ENCODE measurements around the gene STRAP. TPM values are rescaled to one million over a fixed set of nuclear protein-coding genes. Genes with fewer than 3 reads are reported as not detected.

Gene STRAP
- total RNA-seq, 6 donors from 2014 or later: 16.8 to 68.4 (median 53.9) TPM

DNA sequence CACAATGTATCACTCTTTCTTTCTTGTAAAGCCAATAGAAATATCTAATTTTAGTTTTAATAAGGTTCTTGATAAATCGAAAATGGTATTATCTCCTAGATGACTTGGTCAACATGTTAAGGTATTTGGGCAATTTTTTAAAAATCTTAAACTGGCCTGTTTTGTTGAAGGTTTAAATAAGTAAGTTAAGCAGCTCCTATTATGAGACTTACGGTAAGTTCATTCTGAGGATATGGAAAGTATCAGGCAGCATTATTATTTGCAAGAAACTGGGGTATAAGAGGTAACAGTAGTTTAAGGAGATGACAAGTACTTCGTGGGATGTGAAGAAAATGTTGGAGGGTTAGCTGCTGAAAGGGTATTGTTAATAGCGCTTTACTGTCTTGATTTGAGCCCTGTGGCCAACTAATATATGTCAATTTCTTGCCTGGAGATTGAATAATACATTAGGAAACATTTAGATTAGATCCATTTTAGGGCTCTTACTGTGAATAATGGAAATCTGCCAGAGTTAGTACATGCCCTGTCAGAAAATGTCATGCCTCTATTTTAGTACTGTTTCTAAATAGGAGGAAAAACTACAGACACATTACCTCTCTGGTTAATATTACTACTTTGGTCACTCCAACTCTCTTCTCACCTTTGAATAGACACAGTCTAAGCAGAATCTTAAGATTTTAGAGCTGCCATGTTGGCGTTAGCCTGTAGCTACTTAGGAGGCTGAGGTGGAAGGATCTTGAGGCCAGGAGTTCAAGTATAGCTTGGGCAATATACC, 5.0 kb downstream of the STRAP start:
- ATAC-seq (ENCODE audit: low FRiP score in 2 of 2) (no peak), DNase-seq (no peak)
- peaks cover 5 to 45% (median 17%) of the 10 kb centered on the region in 4 donors for H3K36me3 ChIP-seq
- 82 to 86% methylated on average over 5 of the region's 5 CpGs for WGBS, 2 donors
- H3K4me3 ChIP-seq: no peak overlapping the region
- no peak overlapping the region for H3K27ac ChIP-seq
- H3K27me3 ChIP-seq: no peaks in the 10 kb centered on the region
- no peak for TF ChIP-seq CTCF (IDR thresholded peaks at IDR 0.05)
- no peak for TF ChIP-seq POLR2A (IDR thresholded peaks at IDR 0.05)
- TF ChIP-seq EP300 (IDR thresholded peaks at IDR 0.05): no peak
- TF ChIP-seq POLR2AphosphoS5 (IDR thresholded peaks at IDR 0.05): no peak
- H3K9me3 ChIP-seq: no peaks in the 10 kb centered on the region
- H3K4me1 ChIP-seq: peaks cover 22 to 31% (median 24%) of the 10 kb centered on the region in 4 donors

GRCh38 chr12:15892645-15893259, 10.6 kb downstream of the STRAP start:
- Histone ChIP-seq H3K4me1 (peaks cover 0 to 5% (median 1%) of the 10 kb centered on the region in 4 donors), H3K27me3 (no peaks in the 10 kb centered on the region), H3K9me3 (no peaks in the 10 kb centered on the region), H3K36me3 (peaks cover 20 to 75% (median 30%) of the 10 kb centered on the region in 4 donors), H3K27ac (no peak overlapping the region), H3K4me3 (no peak overlapping the region)
- no peak for TF ChIP-seq CTCF (IDR thresholded peaks at IDR 0.05)
- no peak for DNase-seq
- no peak for ATAC-seq (ENCODE audit: low FRiP score in 2 of 2)
- WGBS, 2 donors: 93 to 96% methylated on average over 5 of the region's 5 CpGs

DNA sequence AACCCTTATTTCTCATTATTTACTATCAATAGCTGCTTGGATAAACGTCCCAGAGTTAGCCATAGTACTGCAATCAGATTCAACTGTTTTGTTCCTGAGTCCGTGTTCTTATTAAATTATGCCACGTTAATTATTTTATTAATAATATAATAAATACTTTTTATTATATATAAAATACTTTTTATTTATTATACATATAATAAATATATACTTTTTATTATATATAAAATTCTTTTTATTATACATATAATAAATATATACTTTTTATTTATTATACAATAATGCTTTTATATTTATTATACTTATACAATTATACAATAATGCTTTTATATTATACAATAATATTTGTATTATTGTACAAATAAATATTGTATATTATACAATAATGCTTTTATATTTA, 11.1 kb downstream of the STRAP start:
- Histone ChIP-seq H3K4me3 (no peak overlapping the region), H3K27ac (no peak overlapping the region), H3K36me3 (peaks cover 20 to 80% (median 30%) of the 10 kb centered on the region in 4 donors), H3K27me3 (no peaks in the 10 kb centered on the region), H3K4me1 (peaks cover 0 to 2% (median 0%) of the 10 kb centered on the region in 4 donors), H3K9me3 (no peaks in the 10 kb centered on the region)
- DNase-seq: no peak
- TF ChIP-seq EP300 (IDR thresholded peaks at IDR 0.05) (no peak), POLR2AphosphoS5 (IDR thresholded peaks at IDR 0.05) (no peak)
- WGBS, 2 donors: 82 to 92% methylated on average over 3 of the region's 3 CpGs
- ATAC-seq (ENCODE audit: low FRiP score in 2 of 2): no peak

DNA sequence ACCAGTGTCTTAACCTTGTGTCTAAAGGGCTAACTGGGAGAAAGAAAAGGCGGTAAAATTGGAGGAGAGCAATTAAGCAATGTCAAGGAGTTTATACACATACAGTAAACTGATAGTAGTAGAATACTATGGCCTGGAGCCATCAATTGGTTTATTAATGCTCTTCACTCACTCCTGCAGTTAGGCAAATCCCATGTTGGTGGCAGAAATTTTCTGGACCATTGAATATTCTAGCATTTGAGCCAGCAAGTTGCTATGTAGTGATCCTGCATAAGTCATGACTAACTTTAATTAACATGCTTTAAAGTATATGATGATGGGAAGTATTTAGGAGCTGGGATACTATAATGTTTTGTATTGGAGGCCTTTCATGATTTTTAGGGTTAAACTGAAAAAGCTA, 14.7 kb downstream of the STRAP start:
- no peak overlapping the region for H3K27ac ChIP-seq
- H3K36me3 ChIP-seq: peaks cover 18 to 87% (median 24%) of the 10 kb centered on the region in 4 donors
- 89% methylated on average over 1 of the region's 1 CpG for WGBS, 2 donors

More for the DNA sequence above, 14.7 kb downstream of the STRAP start:
- peaks cover 0 to 2% (median 0%) of the 10 kb centered on the region in 4 donors for H3K4me1 ChIP-seq
- TF ChIP-seq EP300 (IDR thresholded peaks at IDR 0.05) (no peak), POLR2A (IDR thresholded peaks at IDR 0.05) (no peak), POLR2AphosphoS5 (IDR thresholded peaks at IDR 0.05) (no peak), CTCF (IDR thresholded peaks at IDR 0.05) (no peak)
- no peak overlapping the region for H3K4me3 ChIP-seq
- no peaks in the 10 kb centered on the region for H3K9me3 ChIP-seq
- DNase-seq: no peak
- no peaks in the 10 kb centered on the region for H3K27me3 ChIP-seq
- ATAC-seq (ENCODE audit: low FRiP score in 2 of 2): no peak
